Left renal cortex interstitium (tissue), 4 donors: ENCODE results near the gene ZNF324. TPM values are rescaled to one million over a fixed set of nuclear protein-coding genes. Genes with fewer than 3 reads are reported as not detected.
"Not testable (repeated sequence)": the region's sequence is repeated elsewhere in the genome, so short reads cannot be mapped to it uniquely, and the experiment has no call there.

Experiments
- DNase-seq, 4 donors: peaks; one replicate each; pipeline ENCODE4 v3.0.0-alpha.2; 2013; ENCODE audit warnings: low read depth in 4 of 4, low spot score in 2 of 4, missing footprints in 1 of 4
- polyA plus RNA-seq, 4 donors: library from polyadenylated mRNA; unstranded; fragments of 120-200 nt; gene quantifications; one replicate each; pipeline ENCODE4 v1.2.1, GENCODE V29; 2013; ENCODE audit not compliant: insufficient read length in 4 of 4

Gene ZNF324
- polyA plus RNA-seq, 4 donors, result 8.9 to 13.5 (median 10.8) TPM

GRCh38 chr19:58498316-58499020 lies 31.6 kb downstream of the ZNF324 start:
- DNase-seq, result no peak

GRCh38 chr19:58499021-58499927 lies 32.4 kb downstream of the ZNF324 start:
- peak; percentile 74 to 96 (median 94) for DNase-seq

- no peak for DNase-seq
These were observed 33.4 kb downstream of the ZNF324 start for GRCh38 chr19:58500242-58500641.

GRCh38 chr19:58507602-58508223 lies 40.8 kb downstream of the ZNF324 start:
- not testable (repeated sequence) for DNase-seq

- DNase-seq, result no peak
These were observed 42.8 kb downstream of the ZNF324 start for GRCh38 chr19:58509731-58510083.

GRCh38 chr19:58510084-58510862 lies 43.4 kb downstream of the ZNF324 start:
- no peak for DNase-seq

- no peak for DNase-seq
These were observed 44.7 kb downstream of the ZNF324 start, which contains the start of gene SLC27A5 for GRCh38 chr19:58511353-58512208. Gene SLC27A5 (minus strand): TSS chr19:58511992. CDS start chr19:58511955, 37 bp downstream.

- no peak for DNase-seq
These were observed 46.4 kb downstream of the ZNF324 start for GRCh38 chr19:58513213-58513693.

- DNase-seq, result peak in 3 of 4 donors; percentile 68 to 73 (median 72)
These were observed 47.0 kb downstream of the ZNF324 start for GRCh38 chr19:58513694-58514563.

GRCh38 chr19:58514564-58515022 lies 47.7 kb downstream of the ZNF324 start:
- DNase-seq, result no peak

- DNase-seq, result no peak
These were observed 48.4 kb downstream of the ZNF324 start for GRCh38 chr19:58515259-58515658.

- no peak for DNase-seq
These were observed 49.5 kb downstream of the ZNF324 start for GRCh38 chr19:58516246-58516836.

- no peak for DNase-seq
These were observed 50.3 kb downstream of the ZNF324 start for GRCh38 chr19:58516964-58517833.

- DNase-seq, result no peak
These were observed 51.6 kb downstream of the ZNF324 start for GRCh38 chr19:58518256-58519086.

- peak; percentile 55 to 63 (median 60) for DNase-seq
These were observed 52.1 kb downstream of the ZNF324 start for GRCh38 chr19:58519087-58519354.
